IMR-90 (cell line): ENCODE data around the gene TNNI3K. TPM values are rescaled to one million over a fixed set of nuclear protein-coding genes. Genes with fewer than 3 reads are reported as not detected.

Experiments used
- ATAC-seq: fragments of 200-7000 bp; cut with Tn5 transposase; 2 replicates; pipeline ENCODE4 v1.9.1; 2020; ENCODE audit warnings: low read depth, mild to moderate bottlenecking, moderate library complexity
- BruUV-seq: library from RNA; stranded (reverse); fragments of 400-500 nt; replicated peaks from 2 replicates; lab custom pipeline; 2021; lab: Mats Ljungman, UMichigan
- CTCF ChIA-PET: fragments of 300-600 bp; formaldehyde crosslinking; extraction: SDS; loops from one replicate; lab custom pipeline; 2021; ENCODE audit warnings: antibody characterized with exemption; lab: Yijun Ruan, JAX
- POLR2A ChIA-PET: fragments of 300-600 bp; sonication (Branson Sonifier 250); formaldehyde crosslinking; loops from one replicate; lab custom pipeline; 2022; ENCODE audit warnings: antibody characterized with exemption; ENCODE audit not compliant: unreplicated experiment; lab: Charles Lee
- DNase-seq: peaks from one replicate; pipeline ENCODE4 v3.0.0; 2013
- H2AFZ ChIP-seq: replicated peaks from 2 replicates; pipeline ENCODE3; 2013; ENCODE audit warnings: low read length, mild to moderate bottlenecking; ENCODE audit not compliant: poor library complexity
- H2AK5ac ChIP-seq: 2 replicates; pipeline ENCODE4 v1.6.1; 2013; ENCODE audit warnings: low read depth, low read length, inconsistent platforms
- H2AK9ac ChIP-seq: replicated peaks from 2 replicates; pipeline ENCODE3; 2013; ENCODE audit warnings: mild to moderate bottlenecking, low read depth, low read length, moderate library complexity; ENCODE audit not compliant: poor library complexity
- H2BK120ac ChIP-seq: 2 replicates; pipeline ENCODE4 v1.6.1; 2013; ENCODE audit warnings: low read depth, low read length, inconsistent platforms
- H2BK15ac ChIP-seq: 3 replicates; pipeline ENCODE4 v1.6.1; 2013; ENCODE audit warnings: low read depth, low read length, inconsistent platforms
- H2BK20ac ChIP-seq: 2 replicates; pipeline ENCODE4 v1.6.1; 2013; ENCODE audit warnings: low read depth, mild to moderate bottlenecking, inconsistent platforms, low read length, moderate library complexity
- H2BK5ac ChIP-seq: 2 replicates; pipeline ENCODE4 v1.6.1; 2013; ENCODE audit warnings: mild to moderate bottlenecking, low read depth, low read length, inconsistent platforms; ENCODE audit not compliant: poor library complexity, severe bottlenecking
- H3K14ac ChIP-seq: replicated peaks from 2 replicates; pipeline ENCODE4 v1.6.1; 2013; ENCODE audit warnings: low read depth, low read length, inconsistent platforms
- H3K18ac ChIP-seq: 2 replicates; pipeline ENCODE4 v1.6.1; 2013; ENCODE audit warnings: low read depth, low read length, control low read depth
- H3K23ac ChIP-seq: 2 replicates; pipeline ENCODE4 v1.6.1; 2013; ENCODE audit warnings: low read depth, low read length, inconsistent platforms
- H3K27ac ChIP-seq: 2 replicates; pipeline ENCODE4 v1.5.1; 2013; ENCODE audit warnings: mild to moderate bottlenecking, control low read depth, low read length; ENCODE audit not compliant: insufficient read depth
- H3K27me3 ChIP-seq: 2 replicates; pipeline ENCODE4 v1.6.1; 2013; ENCODE audit warnings: low read length; ENCODE audit not compliant: control insufficient read depth, insufficient read depth
- H3K36me3 ChIP-seq: 2 replicates; pipeline ENCODE4 v1.6.1; 2013; ENCODE audit warnings: low read length, mixed read lengths; ENCODE audit not compliant: control insufficient read depth, insufficient read depth
- H3K4ac ChIP-seq: 2 replicates; pipeline ENCODE4 v1.6.1; 2013; ENCODE audit warnings: low read depth, low read length, inconsistent platforms
- H3K4me1 ChIP-seq: 2 replicates; pipeline ENCODE4 v1.6.1; 2013; ENCODE audit warnings: low read length, mixed read lengths; ENCODE audit not compliant: control insufficient read depth, insufficient read depth
- H3K4me2 ChIP-seq: 2 replicates; pipeline ENCODE4 v1.6.1; 2013; ENCODE audit warnings: low read depth, mild to moderate bottlenecking, control low read depth, low read length, moderate library complexity
- H3K4me3 ChIP-seq: 2 replicates; pipeline ENCODE4 v1.5.1; 2013; ENCODE audit warnings: low read depth, mild to moderate bottlenecking, control low read depth, low read length, moderate library complexity; ENCODE audit not compliant: insufficient read depth
- H3K56ac ChIP-seq: 2 replicates; pipeline ENCODE4 v1.6.1; 2013; ENCODE audit warnings: low read length, inconsistent platforms; ENCODE audit not compliant: insufficient read depth; ENCODE audit errors: extremely low read depth
- H3K79me1 ChIP-seq, 2 experiments: 2 replicates each; pipeline ENCODE4 v1.6.1; 2013; ENCODE audit warnings: low read length in 2 of 2, inconsistent platforms in 1 of 2, low read depth in 1 of 2
- H3K9ac ChIP-seq: 2 replicates; pipeline ENCODE4 v1.6.1; 2013; ENCODE audit warnings: low read depth, low read length, control low read depth
- H3K9me1 ChIP-seq: 2 replicates; pipeline ENCODE4 v1.6.1; 2013; ENCODE audit warnings: low read length, inconsistent platforms; ENCODE audit not compliant: insufficient read depth
- H3K9me3 ChIP-seq: 2 replicates; pipeline ENCODE4 v1.6.1; 2013; ENCODE audit warnings: low read length; ENCODE audit not compliant: control insufficient read depth, insufficient read depth
- H4K20me1 ChIP-seq: 2 replicates; pipeline ENCODE4 v1.6.1; 2013; ENCODE audit warnings: low read length, inconsistent platforms; ENCODE audit not compliant: insufficient read depth
- H4K5ac ChIP-seq: 2 replicates; pipeline ENCODE4 v1.6.1; 2013; ENCODE audit warnings: mild to moderate bottlenecking, low read depth, low read length, control low read depth
- H4K8ac ChIP-seq, 2 experiments: 2 replicates each; pipeline ENCODE4 v1.6.1; 2013; ENCODE audit warnings: low read depth in 2 of 2, low read length in 2 of 2, control low read depth in 1 of 2, inconsistent platforms in 1 of 2
- H4K91ac ChIP-seq: 2 replicates; pipeline ENCODE4 v1.6.1; 2013; ENCODE audit warnings: low read depth, low read length, inconsistent platforms; ENCODE audit not compliant: insufficient read depth
- BHLHE40 ChIP-seq: fragments of 150-350 bp; IDR thresholded peaks from 2 replicates; pipeline ENCODE4 v1.6.1; 2016; ENCODE audit warnings: mild to moderate bottlenecking, low read depth, low read length
- MAFK ChIP-seq: IDR thresholded peaks from 2 replicates; pipeline ENCODE4 v1.6.1; 2012; ENCODE audit warnings: low read depth, low read length, improper control_type of control experiment
- NFE2L2 ChIP-seq: fragments of 150-350 bp; IDR thresholded peaks from 2 replicates; pipeline ENCODE4 v1.6.1; 2016; ENCODE audit warnings: low read depth, mild to moderate bottlenecking, low read length
- SMC3 ChIP-seq: fragments of 150-350 bp; IDR thresholded peaks from 2 replicates; pipeline ENCODE4 v1.6.1; 2016; ENCODE audit warnings: low read depth, mild to moderate bottlenecking, antibody characterized with exemption, low read length, moderate library complexity
- dilution Hi-C: fragments of 300-500 bp; cut with HindIII; formaldehyde crosslinking; loops from one replicate; pipeline ENCODE4 v1.14.3; 2018; ENCODE audit warnings: low sequenced_read_pairs; ENCODE audit not compliant: unreplicated experiment
- in situ Hi-C: fragments of 300-500 bp; cut with MboI; formaldehyde crosslinking; loops from 3 replicates; pipeline ENCODE4 v1.14.3; 2019; ENCODE audit warnings: low sequenced_read_pairs, inconsistent platforms, mixed read lengths
- intact Hi-C: fragments of 100-400 bp; cut with micrococcal nuclease; formaldehyde crosslinking; loops from 2 replicates; pipeline ENCODE4 v1.10.0; 2022
- polyA plus RNA-seq, 3 experiments: library from polyadenylated mRNA; depleted of rRNA; stranded (reverse); fragments of >200 nt; gene quantifications; 2 replicates each; pipeline ENCODE4 v1.2.3, GENCODE V29; 2012; ENCODE audit warnings: low replicate concordance in 1 of 3
- total RNA-seq: library from RNA; depleted of rRNA; stranded (reverse); fragments of >200 nt; gene quantifications from 2 replicates; pipeline ENCODE4 v1.2.3, GENCODE V29; 2012

The TNNI3K gene
- total and polyA plus RNA-seq, 2 of the 4 experiments (the other 2 are of a cell fraction) = 0.90 to 1.3 TPM

- H3K27ac ChIP-seq = no peak overlapping the region
- no peak overlapping the region for H3K4me2 ChIP-seq
- H2BK15ac ChIP-seq = no peak overlapping the region
- intact Hi-C loops = no loop called here
- no peaks in the 10 kb centered on the region for H3K4me1 ChIP-seq
- CTCF ChIA-PET = no interaction called here
- no peak overlapping the region for H2AK9ac ChIP-seq
- H3K4me3 ChIP-seq = no peak overlapping the region
- H3K9me3 ChIP-seq = no peaks in the 10 kb centered on the region
- no peak overlapping the region for H4K8ac ChIP-seq
- no peaks in the 10 kb centered on the region for H4K20me1 ChIP-seq
- BruUV-seq = no TSS peak
- POLR2A ChIA-PET = no interaction called here
- TF ChIP-seq BHLHE40 (no peak), MAFK (peak; percentile 97), SMC3 (no peak), NFE2L2 (peak; percentile 81)
- peak; percentile 51 for ATAC-seq
- no peak overlapping the region for H4K5ac ChIP-seq
- H3K36me3 ChIP-seq = no peaks in the 10 kb centered on the region
- H3K27me3 ChIP-seq = no peaks in the 10 kb centered on the region
- H3K18ac ChIP-seq = no peak overlapping the region
- no peak overlapping the region for H2BK20ac ChIP-seq
- no peak overlapping the region for H4K91ac ChIP-seq
- no peak overlapping the region for H3K56ac ChIP-seq
- no peaks in the 10 kb centered on the region for H3K79me1 ChIP-seq
- in situ Hi-C loops = no loop called here
- H3K9me1 ChIP-seq = no peaks in the 10 kb centered on the region
- H3K4ac ChIP-seq = no peak overlapping the region
- no peak overlapping the region for H3K14ac ChIP-seq
- no peak overlapping the region for H2AFZ ChIP-seq
- no peak overlapping the region for H2AK5ac ChIP-seq
- H2BK120ac ChIP-seq = no peak overlapping the region
- peak; percentile 31 for DNase-seq
- no peak overlapping the region for H3K23ac ChIP-seq
- dilution Hi-C loops = no loop called here
- H3K9ac ChIP-seq = no peak overlapping the region
- no peak overlapping the region for H2BK5ac ChIP-seq
Measured at GRCh38 chr1:74334147-74334546, 99.0 kb downstream of the TNNI3K start.
